Stimulated activated effector memory CD8-positive, alpha-beta T cell treated with anti-CD3 and anti-CD28 coated beads, Interleukin-12 subunit alpha, Interleukin-12 subunit beta, amount 100 ng/mL, for 72 hours (primary cell): ENCODE measurements around the gene RAB15.
A peak's percentile ranks its signal among the peaks of the same experiment; 100 is the strongest.

Experiments
- ATAC-seq: fragments of 150-1000 bp; cut with Tn5 transposase; 2 replicates; pipeline ENCODE4 v1.10.0; 2021
- DNase-seq, 2 donors: peaks; one replicate each; pipeline ENCODE4 v3.0.0; 2021 to 2022; ENCODE audit warnings: low spot score in 2 of 2
- H3K27ac Mint-ChIP-seq: one replicate; pipeline ENCODE4 v1.8.0; 2022; ENCODE audit warnings: mild to moderate bottlenecking, mixed read lengths
- H3K36me3 Mint-ChIP-seq: one replicate; pipeline ENCODE4 v1.8.0; 2022; ENCODE audit warnings: mild to moderate bottlenecking, mixed read lengths
- H3K4me1 Mint-ChIP-seq: one replicate; pipeline ENCODE4 v1.8.0; 2022; ENCODE audit warnings: mixed read lengths
- H3K4me3 Mint-ChIP-seq: one replicate; pipeline ENCODE4 v1.8.0; 2022; ENCODE audit warnings: mild to moderate bottlenecking, mixed read lengths
- H3K9me3 Mint-ChIP-seq: one replicate; pipeline ENCODE4 v1.8.0; 2022; ENCODE audit warnings: mixed read lengths

RAB15 gene

GRCh38 chr14:64997108-64997794 is 25.1 kb upstream of the RAB15 start:
- H3K36me3 Mint-ChIP-seq: peaks cover 5% of the 10 kb centered on the region
- H3K4me1 Mint-ChIP-seq: peaks cover 32% of the 10 kb centered on the region
- peak overlapping the region; percentile 52 for H3K4me3 Mint-ChIP-seq
- no peaks in the 10 kb centered on the region for H3K9me3 Mint-ChIP-seq
- ATAC-seq: peak; percentile 90
- H3K27ac Mint-ChIP-seq: peak overlapping the region; percentile 9
- DNase-seq: peak in 1 of 2 donors; percentile 64

GRCh38 chr14:64995291-64995690 is 23.2 kb upstream of the RAB15 start:
- Mint-ChIP-seq H3K36me3 (peaks cover 3% of the 10 kb centered on the region), H3K4me3 (no peak overlapping the region), H3K27ac (no peak overlapping the region), H3K4me1 (peaks cover 49% of the 10 kb centered on the region), H3K9me3 (no peaks in the 10 kb centered on the region)
- ATAC-seq (no peak), DNase-seq (no peak)

- no peak overlapping the region for H3K27ac Mint-ChIP-seq
- H3K4me1 Mint-ChIP-seq: peaks cover 56% of the 10 kb centered on the region
- DNase-seq (no peak), ATAC-seq (no peak)
- H3K9me3 Mint-ChIP-seq: no peaks in the 10 kb centered on the region
- H3K36me3 Mint-ChIP-seq: no peaks in the 10 kb centered on the region
- no peak overlapping the region for H3K4me3 Mint-ChIP-seq
Observed at GRCh38 chr14:64994540-64994939, 22.4 kb upstream of the RAB15 start.

- peaks cover 5% of the 10 kb centered on the region for H3K36me3 Mint-ChIP-seq
- ATAC-seq (no peak), DNase-seq (no peak)
- no peaks in the 10 kb centered on the region for H3K9me3 Mint-ChIP-seq
- peaks cover 47% of the 10 kb centered on the region for H3K4me1 Mint-ChIP-seq
- H3K27ac Mint-ChIP-seq: no peak overlapping the region
- H3K4me3 Mint-ChIP-seq: no peak overlapping the region
Observed at GRCh38 chr14:64993266-64993930, 21.3 kb upstream of the RAB15 start.

GRCh38 chr14:64992328-64992885 is 20.3 kb upstream of the RAB15 start:
- peak; percentile 78 for ATAC-seq
- Mint-ChIP-seq H3K9me3 (no peaks in the 10 kb centered on the region), H3K36me3 (peaks cover 6% of the 10 kb centered on the region), H3K4me3 (no peak overlapping the region), H3K27ac (peak overlapping the region; percentile 15), H3K4me1 (peaks cover 37% of the 10 kb centered on the region)
- DNase-seq: no peak

GRCh38 chr14:64990939-64991338 is 18.8 kb upstream of the RAB15 start:
- ATAC-seq: no peak
- H3K4me1 Mint-ChIP-seq: peaks cover 32% of the 10 kb centered on the region

GRCh38 chr14:64990296-64990695 is 18.2 kb upstream of the RAB15 start:
- H3K4me1 Mint-ChIP-seq: peaks cover 33% of the 10 kb centered on the region
- no peak for ATAC-seq
- no peak for DNase-seq
- H3K27ac Mint-ChIP-seq: peak overlapping the region; percentile 57
- peaks cover 12% of the 10 kb centered on the region for H3K36me3 Mint-ChIP-seq
- H3K9me3 Mint-ChIP-seq: no peaks in the 10 kb centered on the region
- H3K4me3 Mint-ChIP-seq: no peak overlapping the region

More at GRCh38 chr14:64990939-64991338, 18.8 kb upstream of the RAB15 start:
- no peak for DNase-seq
- Mint-ChIP-seq H3K27ac (peak overlapping the region; percentile 57), H3K36me3 (peaks cover 12% of the 10 kb centered on the region), H3K9me3 (no peaks in the 10 kb centered on the region), H3K4me3 (no peak overlapping the region)

- peaks cover 12% of the 10 kb centered on the region for H3K36me3 Mint-ChIP-seq
- peak overlapping the region; percentile 93 for H3K27ac Mint-ChIP-seq
Observed at GRCh38 chr14:64987438-64987767, 15.3 kb upstream of the RAB15 start.

GRCh38 chr14:64986648-64987437 is 14.7 kb upstream of the RAB15 start, which contains the start of gene FNTB:
TSS of gene FNTB (plus strand) at chr14:64986895. CDS start at chr14:64986954, 59 bp downstream.
- Mint-ChIP-seq H3K36me3 (peaks cover 12% of the 10 kb centered on the region), H3K4me3 (peak within 1 kb of the TSS; percentile 86), H3K9me3 (no peaks in the 10 kb centered on the region), H3K27ac (peak within 1 kb of the TSS; percentile 93), H3K4me1 (peaks cover 41% of the 10 kb centered on the region)
- peak; percentile 81 to 96 for DNase-seq
- peak; percentile 98 for ATAC-seq

More at GRCh38 chr14:64987438-64987767, 15.3 kb upstream of the RAB15 start:
- Mint-ChIP-seq H3K4me1 (peaks cover 44% of the 10 kb centered on the region), H3K9me3 (no peaks in the 10 kb centered on the region), H3K4me3 (peak overlapping the region; percentile 86)
- no peak for DNase-seq
- ATAC-seq: no peak

- Mint-ChIP-seq H3K27ac (no peak overlapping the region), H3K4me3 (peak overlapping the region; percentile 50), H3K36me3 (peaks cover 11% of the 10 kb centered on the region), H3K9me3 (no peaks in the 10 kb centered on the region), H3K4me1 (peaks cover 18% of the 10 kb centered on the region)
- ATAC-seq (no peak), DNase-seq (no peak)
Observed at GRCh38 chr14:64983439-64984310, 11.5 kb upstream of the RAB15 start.

- H3K4me1 Mint-ChIP-seq: peaks cover 11% of the 10 kb centered on the region
- DNase-seq (no peak), ATAC-seq (peak; percentile 27)
- no peak overlapping the region for H3K4me3 Mint-ChIP-seq
- H3K9me3 Mint-ChIP-seq: no peaks in the 10 kb centered on the region
- no peak overlapping the region for H3K27ac Mint-ChIP-seq
- H3K36me3 Mint-ChIP-seq: no peaks in the 10 kb centered on the region
Observed at GRCh38 chr14:64979336-64980074, 7.4 kb upstream of the RAB15 start.

- Mint-ChIP-seq H3K36me3 (peaks cover 4% of the 10 kb centered on the region), H3K27ac (no peak overlapping the region), H3K4me1 (no peaks in the 10 kb centered on the region), H3K4me3 (no peak overlapping the region), H3K9me3 (no peaks in the 10 kb centered on the region)
- ATAC-seq (no peak), DNase-seq (no peak)
Observed at GRCh38 chr14:64974563-64974962, 2.4 kb upstream of the RAB15 start.

GRCh38 chr14:64973826-64974225 is 1.7 kb upstream of the RAB15 start:
- Mint-ChIP-seq H3K4me1 (no peaks in the 10 kb centered on the region), H3K27ac (no peak overlapping the region), H3K9me3 (no peaks in the 10 kb centered on the region), H3K4me3 (no peak overlapping the region), H3K36me3 (peaks cover 4% of the 10 kb centered on the region)
- DNase-seq (no peak), ATAC-seq (no peak)

- ATAC-seq (no peak), DNase-seq (no peak)
- peak overlapping the region; percentile 82 for H3K27ac Mint-ChIP-seq
- H3K36me3 Mint-ChIP-seq: peaks cover 4% of the 10 kb centered on the region
- H3K9me3 Mint-ChIP-seq: no peaks in the 10 kb centered on the region
- H3K4me3 Mint-ChIP-seq: peak overlapping the region; percentile 77
- no peaks in the 10 kb centered on the region for H3K4me1 Mint-ChIP-seq
Observed at GRCh38 chr14:64973026-64973442, 898 bp upstream of the RAB15 start.
